ENCODE results near the gene PINK1. TPM values are rescaled to one million over a fixed set of nuclear protein-coding genes. Genes with fewer than 3 reads are reported as not detected.

Gene PINK1
- total RNA-seq, 1 experiment from 2014 or later: 17.0 TPM

- H3K4me1 Mint-ChIP-seq: peaks cover 30% of the 10 kb centered on the region in 2 experiments
- H3K27me3 Mint-ChIP-seq (ENCODE audit: low read depth): peaks cover 17% of the 10 kb centered on the region
- H3K79me2 ChIP-seq (ENCODE audit: insufficient read depth, low read length): no peaks in the 10 kb centered on the region
- no peak overlapping the region for H3K4me3 Mint-ChIP-seq
- no peak overlapping the region for H3T11ph ChIP-seq (ENCODE audit: low read length)
- no peak overlapping the region for H3K23ac ChIP-seq (ENCODE audit: insufficient read length, low read depth, low read length)
- no peaks in the 10 kb centered on the region for H3K36me3 Mint-ChIP-seq (ENCODE audit: insufficient read depth in 1 of 3, low read depth in 3 of 3)
- H2BK15ac ChIP-seq (ENCODE audit: low read depth, low read length): no peak overlapping the region
- H3K18ac ChIP-seq (ENCODE audit: insufficient read length, low read depth, low read length): no peak overlapping the region
- H2BK12ac ChIP-seq (ENCODE audit: insufficient read length, low read depth, low read length): no peak overlapping the region
- no peak overlapping the region for H2AFZ ChIP-seq (ENCODE audit: low read length)
- no peaks in the 10 kb centered on the region for H3K79me1 ChIP-seq (ENCODE audit: insufficient read depth, low read depth, low read length, poor library complexity, severe bottlenecking)
- no peak overlapping the region for H3K4me2 ChIP-seq (ENCODE audit: insufficient read depth, insufficient read length, low read length)
- H3K4ac ChIP-seq (ENCODE audit: low read depth, low read length): no peak overlapping the region
- H3K27me3 ChIP-seq (ENCODE audit: insufficient read depth, low read length): no peaks in the 10 kb centered on the region
- no peak overlapping the region for H2BK5ac ChIP-seq (ENCODE audit: insufficient read length, low read length)
- no peak overlapping the region for H2BK20ac ChIP-seq (ENCODE audit: low read depth, low read length, poor library complexity, severe bottlenecking)
- no peaks in the 10 kb centered on the region for H3K9me3 ChIP-seq (ENCODE audit: control insufficient read depth, low read depth, low read length)
- H3K14ac ChIP-seq (ENCODE audit: insufficient read depth, low read length): no peak overlapping the region
- no peak overlapping the region for H3K27ac ChIP-seq (ENCODE audit: insufficient read length, low read depth, low read length)
- H4K5ac ChIP-seq (ENCODE audit: insufficient read length, low read depth, low read length): no peak overlapping the region
- no peaks in the 10 kb centered on the region for H3K4me1 ChIP-seq (ENCODE audit: insufficient read depth, low read length)
- H4K91ac ChIP-seq (ENCODE audit: insufficient read length, low read depth, low read length): no peak overlapping the region
- H3K56ac ChIP-seq (ENCODE audit: insufficient read length, low read depth, low read length): no peak overlapping the region
- no CpG with 5 or more reads among the region's 10 CpGs for WGBS (ENCODE audit: extremely low coverage, insufficient read length, low lambda C conversion rate)
- no peaks in the 10 kb centered on the region; a peak in 2 of 5 replicates for H3K9me3 Mint-ChIP-seq
- H3K23me2 ChIP-seq (ENCODE audit: insufficient read length, low read depth, low read length, poor library complexity, severe bottlenecking): no peaks in the 10 kb centered on the region
- H3K9ac ChIP-seq (ENCODE audit: extremely low read depth, insufficient read length, low read length): no peak overlapping the region
- H2BK120ac ChIP-seq (ENCODE audit: low read depth, low read length, poor library complexity, severe bottlenecking): no peak overlapping the region
- no peak for DNase-seq
- H4K8ac ChIP-seq (replicated peaks; ENCODE audit: insufficient read length, low read depth, low read length): no peak overlapping the region
- H2AK5ac ChIP-seq (ENCODE audit: insufficient read length, low read length): no peak overlapping the region
- H4K20me1 ChIP-seq (ENCODE audit: control insufficient read depth, insufficient read depth, insufficient read length): peaks cover 2% of the 10 kb centered on the region
- no peak overlapping the region; a peak in 1 of 7 replicates for H3K27ac Mint-ChIP-seq
- no peak for TF ChIP-seq CTCF (conservative IDR thresholded peaks at IDR 0.05)
Observed at GRCh38 chr1:20586953-20587660, 46.2 kb upstream of the PINK1 start.
